Ishikawa (cell line): ENCODE data around the gene MAVS.

Experiments used
- CEBPB ChIP-seq: IDR thresholded peaks from 2 replicates; pipeline ENCODE4 v1.6.1; 2012
- CREB1 ChIP-seq: IDR thresholded peaks from 2 replicates; pipeline ENCODE4 v1.6.1; 2012; ENCODE audit warnings: low read depth
- EGR1 ChIP-seq: IDR thresholded peaks from 2 replicates; pipeline ENCODE4 v1.6.1; 2012
- EP300 ChIP-seq: IDR thresholded peaks from 2 replicates; pipeline ENCODE4 v1.6.1; 2012; ENCODE audit warnings: borderline replicate concordance
- FOXM1 ChIP-seq: IDR thresholded peaks from 2 replicates; pipeline ENCODE4 v1.6.1; 2012; ENCODE audit warnings: low read depth, borderline replicate concordance
- NFIC ChIP-seq: IDR thresholded peaks from 2 replicates; pipeline ENCODE4 v1.6.1; 2012
- RAD21 ChIP-seq: IDR thresholded peaks from 2 replicates; pipeline ENCODE4 v1.6.1; 2012; ENCODE audit warnings: low read depth
- TAF1 ChIP-seq: IDR thresholded peaks from 2 replicates; pipeline ENCODE4 v1.6.1; 2012; ENCODE audit warnings: low read depth, mild to moderate bottlenecking
- TCF12 ChIP-seq: IDR thresholded peaks from 2 replicates; pipeline ENCODE4 v1.6.1; 2012; ENCODE audit warnings: low read depth
- TEAD4 ChIP-seq: IDR thresholded peaks from 2 replicates; pipeline ENCODE4 v1.6.1; 2012
- YY1 ChIP-seq: IDR thresholded peaks from 2 replicates; pipeline ENCODE4 v1.6.1; 2012; ENCODE audit warnings: low read depth
- ZBTB7A ChIP-seq: IDR thresholded peaks from 2 replicates; pipeline ENCODE4 v1.6.1; 2012; ENCODE audit warnings: low read depth
- TF ChIP-seq, protein P1 (sequence below): IDR thresholded peaks from 2 replicates; pipeline ENCODE4 v1.6.1; 2012
- TF ChIP-seq, protein P2 (sequence below): IDR thresholded peaks from 2 replicates; pipeline ENCODE4 v1.6.1; 2012
- TF ChIP-seq, protein P3 (sequence below): IDR thresholded peaks from 2 replicates; pipeline ENCODE4 v1.6.1; 2012; ENCODE audit warnings: low read depth, mild to moderate bottlenecking

The MAVS gene

DNA sequence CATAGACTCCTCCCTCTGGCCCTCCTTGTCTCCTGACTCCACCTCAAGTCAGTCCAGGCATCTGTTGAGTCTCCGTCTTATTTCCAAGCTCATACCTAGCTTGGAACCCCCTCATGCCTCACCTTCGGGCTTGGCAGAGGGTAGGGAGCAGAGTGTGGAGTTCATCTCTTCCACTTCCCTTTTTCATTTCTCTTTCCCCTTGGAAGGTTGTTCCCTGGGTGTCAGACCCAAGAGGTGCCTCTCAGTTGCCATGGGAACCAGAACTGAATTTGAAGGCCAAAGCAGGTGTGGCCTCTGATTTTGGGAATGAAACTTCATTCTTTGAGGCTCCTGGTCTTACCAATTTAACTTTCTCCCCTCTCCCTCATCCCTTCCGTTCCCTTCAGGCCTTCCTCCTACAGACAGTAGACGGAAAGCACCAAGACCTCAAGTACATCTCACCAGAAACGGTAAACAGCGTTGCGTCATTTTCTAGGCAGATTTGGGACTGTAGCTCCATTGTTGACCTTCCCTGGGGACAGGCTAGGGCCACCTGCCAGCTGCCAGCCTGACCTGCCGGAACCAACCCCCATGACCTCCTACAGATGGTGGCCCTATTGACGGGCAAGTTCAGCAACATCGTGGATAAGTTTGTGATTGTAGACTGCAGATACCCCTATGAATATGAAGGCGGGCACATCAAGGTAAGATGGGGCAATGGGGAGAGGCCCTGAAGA, 44.0 kb upstream of the MAVS start:
- no peak for TF ChIP-seq CEBPB
- TF ChIP-seq EGR1, result no peak
- TF ChIP-seq, protein P1, sequence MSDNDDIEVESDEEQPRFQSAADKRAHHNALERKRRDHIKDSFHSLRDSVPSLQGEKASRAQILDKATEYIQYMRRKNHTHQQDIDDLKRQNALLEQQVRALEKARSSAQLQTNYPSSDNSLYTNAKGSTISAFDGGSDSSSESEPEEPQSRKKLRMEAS, result no peak
- TF ChIP-seq EP300, result no peak
- TF ChIP-seq TEAD4, result no peak

DNA sequence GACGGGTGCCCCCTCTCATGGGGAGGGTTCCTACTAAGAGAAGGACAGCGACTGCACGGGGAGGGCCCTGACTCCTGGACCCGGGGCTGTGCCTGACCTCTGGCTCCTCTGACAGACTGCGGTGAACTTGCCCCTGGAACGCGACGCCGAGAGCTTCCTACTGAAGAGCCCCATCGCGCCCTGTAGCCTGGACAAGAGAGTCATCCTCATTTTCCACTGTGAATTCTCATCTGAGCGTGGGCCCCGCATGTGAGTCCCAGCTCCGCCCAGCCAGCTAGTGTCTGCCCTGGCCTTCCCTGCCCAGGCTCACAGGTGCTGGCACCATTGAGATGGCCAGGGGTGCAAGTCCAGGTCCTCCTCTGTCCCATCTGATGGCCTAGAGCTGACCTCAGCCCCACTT, 43.3 kb upstream of the MAVS start:
- TF ChIP-seq TEAD4 (no peak), EP300 (no peak), YY1 (no peak), NFIC (no peak), CEBPB (no peak), RAD21 (no peak), TCF12 (no peak), FOXM1 (no peak)
- TF ChIP-seq, protein P2, sequence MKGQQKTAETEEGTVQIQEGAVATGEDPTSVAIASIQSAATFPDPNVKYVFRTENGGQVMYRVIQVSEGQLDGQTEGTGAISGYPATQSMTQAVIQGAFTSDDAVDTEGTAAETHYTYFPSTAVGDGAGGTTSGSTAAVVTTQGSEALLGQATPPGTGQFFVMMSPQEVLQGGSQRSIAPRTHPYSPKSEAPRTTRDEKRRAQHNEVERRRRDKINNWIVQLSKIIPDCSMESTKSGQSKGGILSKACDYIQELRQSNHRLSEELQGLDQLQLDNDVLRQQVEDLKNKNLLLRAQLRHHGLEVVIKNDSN, result no peak
- TF ChIP-seq, protein P3, sequence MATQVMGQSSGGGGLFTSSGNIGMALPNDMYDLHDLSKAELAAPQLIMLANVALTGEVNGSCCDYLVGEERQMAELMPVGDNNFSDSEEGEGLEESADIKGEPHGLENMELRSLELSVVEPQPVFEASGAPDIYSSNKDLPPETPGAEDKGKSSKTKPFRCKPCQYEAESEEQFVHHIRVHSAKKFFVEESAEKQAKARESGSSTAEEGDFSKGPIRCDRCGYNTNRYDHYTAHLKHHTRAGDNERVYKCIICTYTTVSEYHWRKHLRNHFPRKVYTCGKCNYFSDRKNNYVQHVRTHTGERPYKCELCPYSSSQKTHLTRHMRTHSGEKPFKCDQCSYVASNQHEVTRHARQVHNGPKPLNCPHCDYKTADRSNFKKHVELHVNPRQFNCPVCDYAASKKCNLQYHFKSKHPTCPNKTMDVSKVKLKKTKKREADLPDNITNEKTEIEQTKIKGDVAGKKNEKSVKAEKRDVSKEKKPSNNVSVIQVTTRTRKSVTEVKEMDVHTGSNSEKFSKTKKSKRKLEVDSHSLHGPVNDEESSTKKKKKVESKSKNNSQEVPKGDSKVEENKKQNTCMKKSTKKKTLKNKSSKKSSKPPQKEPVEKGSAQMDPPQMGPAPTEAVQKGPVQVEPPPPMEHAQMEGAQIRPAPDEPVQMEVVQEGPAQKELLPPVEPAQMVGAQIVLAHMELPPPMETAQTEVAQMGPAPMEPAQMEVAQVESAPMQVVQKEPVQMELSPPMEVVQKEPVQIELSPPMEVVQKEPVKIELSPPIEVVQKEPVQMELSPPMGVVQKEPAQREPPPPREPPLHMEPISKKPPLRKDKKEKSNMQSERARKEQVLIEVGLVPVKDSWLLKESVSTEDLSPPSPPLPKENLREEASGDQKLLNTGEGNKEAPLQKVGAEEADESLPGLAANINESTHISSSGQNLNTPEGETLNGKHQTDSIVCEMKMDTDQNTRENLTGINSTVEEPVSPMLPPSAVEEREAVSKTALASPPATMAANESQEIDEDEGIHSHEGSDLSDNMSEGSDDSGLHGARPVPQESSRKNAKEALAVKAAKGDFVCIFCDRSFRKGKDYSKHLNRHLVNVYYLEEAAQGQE, result no peak

DNA sequence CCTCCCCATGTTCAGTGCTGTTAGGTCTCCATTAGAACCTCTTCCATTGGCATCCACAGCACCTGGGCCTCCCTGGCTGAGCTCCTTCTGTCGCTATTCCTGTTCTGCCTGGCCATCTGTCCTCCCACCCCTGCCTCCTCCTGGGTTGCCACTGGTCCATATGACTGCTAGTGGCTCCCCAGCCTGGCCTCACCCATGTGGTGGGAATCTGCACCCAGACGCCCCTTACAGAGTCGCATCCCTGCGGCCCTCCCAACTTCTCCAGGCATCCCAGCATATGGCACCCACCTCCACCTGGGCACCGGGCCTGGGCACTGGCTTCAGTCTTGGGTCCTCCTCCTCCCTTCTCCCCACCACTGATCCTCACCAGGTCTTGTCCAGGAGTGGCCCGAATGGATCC, 42.8 kb upstream of the MAVS start:
- TF ChIP-seq CREB1 (no peak), TCF12 (no peak), YY1 (no peak), TEAD4 (no peak), NFIC (no peak), RAD21 (no peak), CEBPB (no peak)
- TF ChIP-seq, protein P2, result no peak

DNA sequence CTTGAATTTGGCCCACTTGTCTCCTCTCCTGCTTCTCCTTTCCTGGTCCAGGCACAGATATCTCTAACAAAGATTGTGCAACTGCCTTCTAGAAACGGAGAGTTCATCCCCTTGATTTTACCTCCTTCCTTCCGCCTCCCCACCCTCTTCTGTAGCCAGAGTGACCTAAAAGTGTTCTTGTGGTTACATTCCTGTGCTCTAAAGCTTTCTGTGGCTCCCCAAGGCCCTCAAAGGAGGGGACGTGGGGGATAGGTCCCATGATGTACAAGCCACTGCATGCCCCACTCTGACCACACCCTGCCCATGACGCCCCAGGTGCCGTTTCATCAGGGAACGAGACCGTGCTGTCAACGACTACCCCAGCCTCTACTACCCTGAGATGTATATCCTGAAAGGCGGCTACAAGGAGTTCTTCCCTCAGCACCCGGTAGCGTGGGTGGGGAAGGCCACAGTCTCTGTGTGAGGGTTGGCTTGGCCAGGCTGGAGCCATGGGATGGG, 42.3 kb upstream of the MAVS start:
- no peak for TF ChIP-seq TEAD4
- no peak for TF ChIP-seq YY1
- no peak for TF ChIP-seq RAD21
- TF ChIP-seq TCF12, result no peak
- TF ChIP-seq, protein P3, result no peak
- no peak for TF ChIP-seq EP300
- TF ChIP-seq, protein P1, result no peak
- TF ChIP-seq TAF1, result no peak
- TF ChIP-seq EGR1, result no peak
- no peak for TF ChIP-seq ZBTB7A
- no peak for TF ChIP-seq NFIC
- no peak for TF ChIP-seq FOXM1
- TF ChIP-seq CEBPB, result no peak
- TF ChIP-seq CREB1, result no peak
- TF ChIP-seq, protein P2, result no peak

DNA sequence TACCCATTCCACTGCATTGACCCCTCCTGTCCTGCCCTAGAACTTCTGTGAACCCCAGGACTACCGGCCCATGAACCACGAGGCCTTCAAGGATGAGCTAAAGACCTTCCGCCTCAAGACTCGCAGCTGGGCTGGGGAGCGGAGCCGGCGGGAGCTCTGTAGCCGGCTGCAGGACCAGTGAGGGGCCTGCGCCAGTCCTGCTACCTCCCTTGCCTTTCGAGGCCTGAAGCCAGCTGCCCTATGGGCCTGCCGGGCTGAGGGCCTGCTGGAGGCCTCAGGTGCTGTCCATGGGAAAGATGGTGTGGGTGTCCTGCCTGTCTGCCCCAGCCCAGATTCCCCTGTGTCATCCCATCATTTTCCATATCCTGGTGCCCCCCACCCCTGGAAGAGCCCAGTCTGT, 41.9 kb upstream of the MAVS start:
- TF ChIP-seq YY1 (no peak), RAD21 (no peak), NFIC (no peak), TEAD4 (no peak), TAF1 (no peak), CREB1 (no peak), ZBTB7A (no peak), EGR1 (no peak)
- TF ChIP-seq, protein P3, result no peak
- TF ChIP-seq, protein P1, result no peak
- TF ChIP-seq, protein P2, result no peak
